CD4-positive, alpha-beta T cell treated with Interferon alpha-2 for 1 hour (primary cell): ENCODE data around the gene VAV2.

Experiments used
- DNase-seq, 2 donors: peaks; one replicate each; pipeline ENCODE4 v3.0.0-alpha.2; 2020 to 2022

Gene VAV2

DNA sequence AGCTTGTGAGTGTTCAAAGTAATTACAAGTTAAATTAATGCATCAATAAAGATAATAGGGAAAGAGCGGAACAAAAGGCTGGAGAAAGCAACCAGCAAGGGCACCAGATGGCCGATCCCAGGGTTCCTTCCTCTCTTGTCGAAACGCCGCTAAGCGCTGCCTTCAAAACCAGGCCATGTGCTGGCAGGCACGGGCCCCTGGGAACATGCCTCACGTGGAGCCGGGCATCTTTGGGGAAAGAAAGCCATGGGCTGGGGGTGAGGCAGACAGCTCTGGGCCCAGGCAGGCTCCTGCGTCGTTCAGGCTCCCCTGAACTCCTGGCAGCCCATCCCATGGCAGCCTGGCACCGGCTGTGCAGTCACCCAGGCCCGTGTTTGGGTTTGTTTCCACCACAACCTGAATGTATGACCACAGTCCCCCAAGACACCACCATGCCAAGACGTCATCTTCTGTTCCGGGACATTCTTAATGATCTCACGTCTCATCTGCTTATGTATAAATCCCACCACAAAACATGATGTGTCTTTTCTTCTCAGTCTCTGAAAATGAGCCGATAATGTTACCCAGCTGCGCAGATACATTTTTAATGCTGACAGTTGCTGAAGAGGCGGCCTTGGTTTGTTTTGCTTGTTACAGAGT, 143.5 kb downstream of the VAV2 start:
- no peak for DNase-seq

DNA sequence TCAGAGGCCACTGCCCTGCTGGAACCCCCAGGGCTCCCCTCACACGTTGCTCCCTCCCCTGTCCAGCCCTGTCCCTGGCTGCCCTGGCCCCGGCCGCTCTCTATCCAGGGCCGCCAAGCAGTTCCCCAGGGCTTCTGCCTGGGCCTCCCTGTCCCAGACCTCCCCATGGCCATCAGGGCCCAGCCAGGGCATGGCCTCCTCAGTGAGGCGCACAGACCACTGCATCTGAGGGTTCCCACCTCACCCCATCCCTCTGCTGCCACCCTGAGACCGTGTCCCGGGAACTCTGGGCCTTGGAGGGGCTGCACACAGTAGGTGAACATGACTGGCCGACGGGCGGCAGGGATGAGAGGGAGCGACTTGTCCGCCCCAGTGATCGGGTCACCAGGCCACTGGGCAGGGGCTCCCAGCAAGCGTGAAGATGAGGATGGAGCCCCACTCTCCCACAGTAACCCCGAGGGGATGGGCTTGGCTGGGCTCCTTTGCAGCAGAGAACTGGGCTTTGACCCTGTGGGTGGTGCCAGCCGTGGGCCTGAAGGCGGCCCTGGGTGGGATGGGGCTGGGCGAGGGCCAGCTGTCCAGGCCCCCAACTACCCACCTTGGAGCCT, 145.5 kb downstream of the VAV2 start:
- no peak for DNase-seq

- peak; percentile 8 to 74 for DNase-seq
Measured at GRCh38 chr9:133845440-133845839, 146.7 kb downstream of the VAV2 start.

GRCh38 chr9:133844881-133845410, 147.2 kb downstream of the VAV2 start:
- DNase-seq, result no peak

GRCh38 chr9:133844398-133844784, 147.7 kb downstream of the VAV2 start:
- DNase-seq, result peak in 1 of 2 donors; percentile 22

DNA sequence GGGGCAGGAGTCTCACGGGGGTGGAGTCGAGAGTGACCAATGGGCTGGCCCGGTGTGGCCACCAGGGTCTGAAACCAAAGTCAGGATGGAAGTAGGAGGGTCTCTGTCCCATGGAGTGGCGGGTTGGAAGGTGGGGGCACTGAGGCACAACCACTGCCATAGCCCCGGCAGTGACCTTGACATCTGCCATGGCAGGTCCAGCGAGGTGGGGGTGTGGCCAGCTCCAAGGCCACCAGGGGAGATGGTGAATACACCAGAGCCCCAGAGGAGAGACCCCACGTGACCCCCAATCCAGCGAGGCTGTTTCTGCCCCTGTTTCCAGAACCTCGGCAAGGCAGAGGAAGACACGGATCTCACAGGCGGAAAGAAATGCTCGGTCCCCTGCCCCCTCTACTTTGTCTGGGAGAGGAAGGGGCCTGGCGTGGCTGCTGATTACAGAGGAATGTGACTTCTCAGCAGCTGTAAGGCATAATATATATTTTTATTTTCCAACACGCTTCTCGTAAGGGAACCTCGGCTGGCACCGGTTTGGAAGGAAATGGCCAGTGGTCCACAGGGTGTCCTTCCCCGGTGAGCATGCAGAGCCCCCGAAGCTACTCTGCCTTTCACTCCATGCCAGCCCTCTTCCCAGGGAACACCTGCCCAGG, 148.2 kb downstream of the VAV2 start:
- no peak for DNase-seq

DNA sequence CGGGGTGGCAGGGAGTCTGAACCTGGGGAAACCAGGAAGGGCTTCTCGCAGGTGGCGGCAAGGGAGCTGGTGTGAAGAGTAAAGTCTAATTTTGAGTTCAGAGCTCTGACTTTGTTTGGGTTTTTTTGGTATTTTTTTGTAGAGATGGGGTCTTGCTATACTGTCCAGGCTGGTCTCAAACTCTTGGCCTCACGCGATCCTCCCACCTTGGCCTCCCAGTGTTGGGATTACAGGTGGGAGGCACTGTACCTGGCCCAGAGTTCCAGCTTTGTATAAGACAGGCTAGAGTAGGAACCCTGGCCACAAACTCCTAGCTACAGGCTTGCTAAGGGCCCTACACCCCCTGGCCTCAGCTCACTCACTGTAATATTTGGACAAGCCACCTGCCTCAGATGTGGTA, 148.9 kb downstream of the VAV2 start:
- no peak for DNase-seq

DNA sequence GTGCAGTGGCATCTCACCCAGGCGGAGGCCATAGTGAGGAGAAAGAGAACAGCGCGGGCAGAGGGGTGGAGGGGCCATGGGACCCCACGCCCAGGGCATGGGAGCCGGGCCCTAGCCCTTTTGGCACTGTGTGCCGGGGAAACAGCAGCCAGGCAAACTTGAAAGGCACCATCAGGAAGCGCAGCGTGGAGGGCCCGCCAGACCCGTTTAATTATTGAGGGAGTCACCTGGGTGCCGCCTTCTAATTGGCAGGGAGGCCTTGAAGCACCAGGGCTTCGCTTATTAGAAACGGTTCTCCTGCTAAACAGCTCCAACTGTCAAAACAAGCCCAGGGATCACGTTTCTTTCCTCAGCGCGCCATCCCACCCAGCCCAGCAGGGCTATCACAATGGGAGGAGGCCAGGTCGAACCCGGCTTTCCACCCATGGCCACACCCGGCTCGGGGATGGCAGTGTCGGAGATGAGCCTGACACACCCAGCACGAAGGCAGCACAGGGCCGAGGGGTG, 149.3 kb downstream of the VAV2 start:
- DNase-seq, result no peak

GRCh38 chr9:133842174-133842573, 149.9 kb downstream of the VAV2 start:
- no peak for DNase-seq

DNA sequence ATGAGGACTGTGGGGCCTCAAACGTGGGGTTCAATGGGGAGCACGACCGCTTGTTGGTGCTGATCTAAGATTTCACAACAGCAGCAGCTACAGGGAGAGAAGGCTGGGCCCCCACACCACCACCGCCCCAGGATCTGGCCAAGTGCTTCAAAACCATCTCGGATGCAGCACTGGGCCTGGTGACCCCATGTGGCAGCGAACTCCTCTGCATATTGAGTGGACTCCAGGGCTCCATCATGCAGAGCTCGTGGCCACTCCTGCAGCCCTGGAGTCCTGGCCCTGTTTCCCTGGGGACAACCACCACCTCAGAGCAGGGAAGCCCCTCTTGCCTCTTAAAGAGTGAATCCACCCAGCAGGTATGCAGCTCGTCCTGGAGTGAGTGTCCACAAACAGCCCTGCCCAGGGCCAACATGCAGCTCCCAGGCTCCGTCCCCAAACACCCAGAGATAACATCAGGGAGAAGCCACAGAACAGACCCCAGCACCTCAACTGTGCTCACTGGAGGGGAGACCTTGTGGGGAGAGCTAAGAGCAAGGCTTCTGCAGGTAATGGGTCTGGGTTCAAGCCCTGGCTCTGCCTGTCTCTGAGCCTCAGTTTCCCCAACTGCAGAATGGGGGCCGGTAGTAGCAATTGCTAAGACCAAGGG, 150.8 kb downstream of the VAV2 start:
- no peak for DNase-seq

DNA sequence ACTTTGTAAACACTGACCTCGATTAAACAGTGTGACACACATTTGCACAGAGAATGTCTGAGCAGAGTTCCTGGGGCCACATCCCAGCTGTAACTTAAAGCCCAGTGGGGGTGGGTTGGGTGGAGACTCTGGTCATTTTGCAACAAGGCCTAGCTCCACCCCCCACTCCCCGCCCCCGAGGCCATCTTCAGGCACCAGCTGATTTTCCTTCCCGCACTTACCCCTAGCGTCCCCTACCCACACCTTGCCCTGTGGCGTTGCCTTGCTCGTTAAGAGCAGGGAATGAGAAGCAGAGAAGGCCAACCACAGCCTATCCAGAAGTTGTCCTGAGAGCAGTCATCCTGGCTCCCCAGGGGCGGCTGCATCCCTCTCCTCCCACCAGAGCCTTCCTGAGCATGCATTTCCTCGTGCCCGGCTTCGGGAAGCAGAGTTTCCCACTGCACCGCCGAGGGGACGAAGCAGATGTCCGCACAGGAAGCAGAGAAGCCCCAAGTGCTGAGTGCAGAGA, 152.2 kb downstream of the VAV2 start:
- DNase-seq, result no peak

- DNase-seq, result no peak
Measured at GRCh38 chr9:133838859-133839507, 153.1 kb downstream of the VAV2 start.

DNA sequence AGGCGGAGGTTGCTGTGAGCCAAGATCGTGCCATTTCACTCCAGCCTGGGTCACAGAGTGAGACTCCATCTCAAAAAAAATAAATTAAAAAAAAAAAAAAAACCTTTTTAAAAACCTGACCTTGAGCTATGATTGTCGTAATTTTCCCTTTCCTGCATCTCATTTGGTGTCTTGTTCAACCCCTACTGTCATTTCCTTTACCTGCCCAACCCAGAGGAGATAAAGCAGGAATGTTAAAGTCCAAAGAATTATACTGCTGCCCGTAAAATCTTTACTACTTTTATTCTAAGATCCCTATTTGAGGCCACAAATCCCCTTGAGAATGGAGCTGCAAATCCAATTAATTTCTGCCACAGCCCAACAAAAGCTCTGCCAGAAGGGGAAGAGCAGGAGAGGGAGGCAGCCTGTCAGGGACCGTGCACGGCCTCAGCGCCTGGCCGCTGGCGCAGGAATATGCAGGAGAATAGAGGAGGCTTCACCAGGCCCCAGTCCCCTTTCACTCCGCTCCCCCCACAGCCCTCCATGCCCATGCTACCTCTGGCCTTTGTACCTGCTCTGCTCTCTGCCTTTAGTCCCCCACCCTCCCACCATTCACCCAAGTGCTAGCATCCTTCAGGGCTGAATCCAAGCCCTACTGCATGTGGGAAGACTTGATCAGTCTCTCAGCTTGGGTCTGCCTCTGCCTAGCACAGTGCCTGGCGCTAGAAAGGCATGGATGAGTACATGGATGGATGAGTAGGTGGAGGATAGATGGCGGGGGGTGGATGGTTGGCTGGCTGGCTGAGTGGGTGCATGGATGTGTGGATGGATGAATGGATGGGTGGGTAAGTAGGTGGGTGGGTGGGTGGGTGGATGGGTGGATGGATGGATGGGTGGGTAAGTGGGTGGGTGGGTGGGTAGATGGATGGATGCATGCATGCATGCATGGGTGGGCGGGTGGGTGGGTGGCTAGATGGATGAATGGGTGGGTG, 154.2 kb downstream of the VAV2 start:
- DNase-seq, result no peak

GRCh38 chr9:133836818-133837217, 155.3 kb downstream of the VAV2 start:
- no peak for DNase-seq

DNA sequence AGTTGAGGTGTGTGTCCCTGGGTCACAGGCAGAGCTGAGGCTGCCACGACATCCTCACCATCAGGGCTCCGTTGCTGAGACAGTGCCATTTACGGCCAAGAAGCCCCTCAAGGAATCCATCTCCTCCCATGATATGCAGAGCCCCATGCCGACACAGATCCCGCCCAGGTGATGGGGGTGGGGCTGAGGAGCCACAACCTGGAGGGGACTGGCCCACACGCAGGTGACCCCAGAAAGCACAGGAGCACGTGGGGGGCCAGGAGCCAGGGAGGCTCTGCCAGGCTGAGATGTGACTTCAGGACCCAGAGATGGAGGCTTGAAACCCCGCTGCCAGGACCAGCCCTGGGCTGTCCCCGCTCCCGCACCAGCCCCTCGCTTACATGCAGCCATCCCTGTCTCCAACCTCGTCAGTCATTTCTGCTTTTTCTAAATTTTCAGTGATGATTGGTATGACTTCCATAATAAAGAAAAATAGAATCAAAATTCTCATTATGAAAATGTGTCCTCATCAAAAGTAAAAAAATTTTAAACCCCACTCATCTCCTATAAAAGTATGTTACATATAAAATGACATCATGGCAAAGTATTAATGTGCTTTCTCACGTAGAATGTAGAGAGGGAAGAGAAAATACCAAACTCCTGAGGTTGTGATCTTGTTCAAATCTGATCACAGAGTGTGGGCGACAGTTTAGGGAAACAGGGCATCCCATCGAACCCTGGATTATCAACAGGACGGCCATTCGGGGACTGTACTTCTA, 155.9 kb downstream of the VAV2 start:
- no peak for DNase-seq

- DNase-seq, result no peak
Measured at GRCh38 chr9:133835262-133835901, 156.7 kb downstream of the VAV2 start.

DNA sequence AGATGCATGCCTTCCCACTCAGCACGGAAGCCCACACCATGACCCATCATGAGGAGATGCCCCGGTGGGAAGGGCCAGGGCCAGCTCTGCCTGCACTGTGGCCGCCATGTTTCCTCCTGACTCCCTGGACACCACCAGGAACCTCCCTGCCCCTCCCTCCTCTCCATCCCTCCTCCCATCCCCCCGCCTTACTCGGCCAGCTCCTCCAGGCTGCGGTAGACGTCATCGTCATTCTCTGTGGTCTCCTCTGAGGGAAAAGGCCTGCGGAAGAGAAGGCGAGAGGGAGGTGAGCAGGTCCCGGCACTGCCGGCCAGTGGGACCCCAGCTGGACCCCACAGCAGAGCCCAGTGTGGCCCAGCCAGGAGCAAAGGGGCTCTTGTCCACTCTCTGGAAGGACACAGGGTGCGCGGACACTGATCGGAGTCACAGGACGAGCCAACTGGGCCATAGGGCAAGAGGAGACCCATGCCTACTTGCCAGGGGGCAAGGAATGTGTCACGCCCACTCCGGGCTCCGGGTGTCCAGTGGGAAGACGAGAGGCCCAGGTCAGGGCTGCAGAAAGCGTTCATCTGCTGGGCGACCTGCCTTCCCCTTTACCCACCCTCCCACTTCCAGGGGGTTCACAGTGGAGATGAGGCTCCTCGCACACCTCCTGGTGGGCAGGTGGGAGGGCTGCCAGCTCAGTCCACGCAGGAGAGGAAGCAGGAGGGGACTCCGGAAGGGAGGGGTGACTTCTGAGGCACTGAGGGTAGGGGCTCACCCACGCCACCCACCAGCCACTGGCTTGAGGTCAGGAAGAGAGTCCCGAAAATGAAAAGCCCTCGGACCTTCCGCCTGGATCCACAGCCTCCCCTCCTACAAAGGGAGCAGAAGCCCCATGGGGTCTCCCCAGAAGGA, 157.8 kb downstream of the VAV2 start:
- no peak for DNase-seq

- DNase-seq, result no peak
Measured at GRCh38 chr9:133833388-133834025, 158.6 kb downstream of the VAV2 start.

DNA sequence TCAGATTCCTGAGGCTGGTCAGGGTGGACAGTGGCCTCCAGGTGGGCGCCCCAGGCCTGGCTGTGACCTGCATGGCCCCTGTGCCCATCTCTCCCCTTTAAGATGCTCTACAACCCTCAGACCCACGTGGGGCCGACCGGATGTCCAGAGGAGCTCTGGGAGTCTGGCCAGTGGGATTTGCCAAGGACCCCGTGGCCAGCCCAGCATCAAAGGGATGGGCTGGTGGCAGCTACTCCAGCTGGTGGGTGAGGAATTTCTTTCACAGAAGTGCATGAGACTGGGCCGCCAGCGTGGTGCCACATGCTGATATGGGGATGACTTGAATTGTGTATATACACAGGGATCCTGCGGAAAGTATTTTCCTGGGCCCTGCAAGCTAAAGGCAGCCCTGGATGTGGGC, 159.2 kb downstream of the VAV2 start:
- no peak for DNase-seq
